Glomerular visceral epithelial cell (primary cell): Measurements from ENCODE around the gene SERPINB5.

Experiments
- DNase-seq: peaks from one replicate; pipeline ENCODE4 v3.0.0-alpha.2; 2016; ENCODE audit errors: extremely low spot score

The SERPINB5 gene

DNA sequence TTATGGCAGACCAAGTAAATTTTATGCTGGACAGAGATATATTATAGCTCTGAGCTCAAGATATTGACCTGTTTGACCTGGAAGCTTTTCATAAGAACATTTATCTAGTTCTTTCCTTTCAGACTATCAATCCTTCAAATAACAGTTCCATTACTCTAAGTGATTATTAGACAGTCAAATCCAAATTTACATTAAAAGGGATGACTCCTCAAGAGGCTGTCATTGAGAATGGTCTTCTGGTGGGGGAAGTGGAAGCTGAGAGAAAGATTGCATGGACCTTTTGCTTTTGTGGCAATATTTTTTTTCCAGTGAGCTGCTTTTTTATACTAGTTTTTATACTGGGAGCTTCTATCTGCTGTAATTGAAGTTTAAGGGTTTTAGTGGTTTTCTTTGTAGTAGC, 50.5 kb downstream of the SERPINB5 start:
- DNase-seq, result no peak

DNA sequence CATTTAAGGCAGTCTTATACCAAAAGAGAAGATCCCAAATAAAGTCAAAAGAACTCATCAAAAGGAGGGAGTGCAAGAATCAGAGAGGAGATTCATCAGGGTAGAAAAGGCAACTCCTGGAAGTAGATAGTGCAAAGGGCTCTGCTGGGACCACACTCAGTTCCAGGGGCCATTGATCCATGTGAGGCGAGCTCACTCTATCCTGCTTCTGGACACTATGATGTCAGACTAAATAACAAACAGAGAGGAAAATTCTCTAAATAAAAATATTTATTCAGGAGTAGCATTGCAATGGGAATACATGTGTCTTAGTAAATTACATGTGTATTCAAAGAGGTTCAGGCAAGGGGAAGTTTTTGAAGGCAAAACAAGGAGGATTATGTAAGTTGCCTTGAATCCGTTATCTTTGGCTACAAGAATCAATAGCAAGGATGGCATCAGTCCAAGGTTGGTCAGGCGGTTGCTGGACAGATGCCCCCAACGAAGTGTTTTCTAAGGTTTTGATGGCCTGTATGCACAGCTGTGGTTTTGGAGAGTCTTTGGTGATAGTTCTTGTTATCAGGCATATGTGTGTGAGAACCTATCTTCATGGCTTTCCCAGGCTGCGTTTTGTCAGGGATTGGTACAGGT, 52.2 kb downstream of the SERPINB5 start:
- DNase-seq, result no peak

DNA sequence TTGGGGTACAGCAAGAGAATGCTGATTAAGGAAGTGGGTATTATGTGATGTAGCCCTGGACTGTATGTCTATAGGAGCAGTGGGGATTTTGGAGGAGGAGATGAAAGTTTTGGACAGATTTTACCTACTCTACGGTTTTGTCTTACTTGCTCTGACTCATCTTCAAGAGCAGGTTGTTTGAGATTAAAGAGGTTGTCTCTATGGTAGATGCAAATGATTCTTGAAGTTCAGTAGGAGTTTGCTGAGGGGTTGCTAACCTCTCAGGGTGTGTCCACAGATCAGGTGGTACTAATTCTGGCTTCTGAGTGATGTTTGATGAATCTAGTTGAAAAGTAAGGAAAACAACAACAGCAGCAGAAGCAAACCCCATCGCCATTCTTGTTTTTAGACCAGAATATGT, 55.7 kb downstream of the SERPINB5 start:
- DNase-seq, result no peak

DNA sequence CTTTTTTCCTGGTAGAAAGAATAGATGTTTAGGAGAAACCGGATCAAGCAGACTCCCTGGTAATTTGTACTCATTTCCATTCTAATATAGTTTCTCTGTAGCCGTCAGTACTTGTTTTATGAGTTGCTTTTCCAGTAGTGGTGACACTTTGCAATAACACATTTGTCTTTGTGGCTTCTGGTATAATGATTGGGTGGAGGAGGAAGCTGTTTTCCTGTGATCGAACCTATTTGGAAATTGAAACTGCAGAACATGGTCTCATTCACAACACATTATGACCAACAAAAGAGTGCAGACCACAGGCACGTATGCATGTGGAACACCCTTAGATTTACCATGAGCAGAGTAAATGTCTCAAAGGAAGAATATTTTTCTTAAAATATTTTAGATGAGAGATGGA, 57.9 kb downstream of the SERPINB5 start:
- no peak for DNase-seq

DNA sequence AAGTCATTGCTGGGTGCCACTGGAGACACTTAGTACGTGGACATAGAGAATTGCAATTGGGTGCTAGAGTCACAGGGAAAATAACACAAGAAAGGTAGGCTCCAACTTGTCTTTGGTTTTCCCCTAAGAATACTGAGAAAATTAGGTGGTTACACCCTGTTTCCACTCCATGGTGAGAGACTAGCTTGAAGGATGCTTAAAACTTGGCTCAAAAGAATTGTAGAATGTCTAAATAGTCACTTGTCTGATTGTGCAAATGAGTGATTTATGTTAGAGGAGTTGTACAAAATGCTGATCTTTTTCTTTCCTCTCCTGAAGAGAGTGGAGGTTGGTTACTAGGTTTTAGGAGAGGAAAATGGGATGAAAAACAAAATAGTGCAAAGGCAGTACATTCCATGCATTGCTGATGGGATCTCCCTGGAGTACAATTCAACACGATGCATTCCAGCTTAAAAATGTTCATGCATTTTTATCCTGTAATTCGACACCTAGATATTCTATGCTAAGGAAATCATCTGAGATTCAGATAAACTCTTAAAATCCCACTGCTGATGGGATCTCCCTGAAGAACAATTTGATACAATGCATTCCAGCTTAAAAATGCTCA, 63.2 kb downstream of the SERPINB5 start:
- no peak for DNase-seq

DNA sequence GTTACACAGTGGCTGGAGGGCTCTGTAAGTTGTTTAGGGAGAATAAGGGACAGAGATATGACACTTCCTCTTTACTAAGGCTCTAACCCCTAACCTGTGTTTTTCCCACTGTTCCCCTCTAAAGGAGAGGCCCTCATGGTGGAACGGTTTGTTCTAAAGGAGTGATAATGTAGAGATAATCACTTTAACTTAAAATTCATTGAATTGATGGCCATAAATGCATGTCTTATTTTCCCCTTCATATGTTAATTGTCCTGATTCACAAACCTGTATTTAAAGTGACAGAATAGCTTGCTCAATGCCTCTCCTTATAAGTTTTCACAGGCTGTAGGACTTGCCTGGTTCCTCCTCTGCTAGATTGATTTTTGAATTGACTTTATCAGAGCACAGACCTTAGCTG, 65.3 kb downstream of the SERPINB5 start, which contains the start of gene SERPINB12:
SERPINB12 (plus strand) TSS at position 301 of the 400 bp plus-strand sequence. CDS start 13,791 bp downstream, outside the sequence.
- no peak for DNase-seq

DNA sequence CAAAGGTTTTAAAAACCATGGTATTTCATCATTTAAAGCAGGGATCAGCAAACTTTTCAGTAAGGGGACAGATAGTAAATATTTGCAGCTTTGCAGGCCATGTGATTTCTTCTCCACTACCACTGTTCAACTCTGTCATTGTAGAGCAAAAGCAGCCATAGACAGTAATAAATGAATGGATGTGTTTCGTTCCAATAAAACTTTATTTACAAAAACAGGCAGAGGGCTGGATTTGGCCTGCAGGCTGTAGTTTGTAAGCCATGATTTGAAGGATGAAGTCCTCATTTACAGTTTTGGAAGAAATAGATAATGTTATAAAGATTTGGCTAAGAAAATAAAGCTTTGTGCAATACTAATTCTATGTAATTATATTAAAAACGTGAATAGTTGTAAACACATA, 67.3 kb downstream of the SERPINB5 start:
- DNase-seq, result no peak

DNA sequence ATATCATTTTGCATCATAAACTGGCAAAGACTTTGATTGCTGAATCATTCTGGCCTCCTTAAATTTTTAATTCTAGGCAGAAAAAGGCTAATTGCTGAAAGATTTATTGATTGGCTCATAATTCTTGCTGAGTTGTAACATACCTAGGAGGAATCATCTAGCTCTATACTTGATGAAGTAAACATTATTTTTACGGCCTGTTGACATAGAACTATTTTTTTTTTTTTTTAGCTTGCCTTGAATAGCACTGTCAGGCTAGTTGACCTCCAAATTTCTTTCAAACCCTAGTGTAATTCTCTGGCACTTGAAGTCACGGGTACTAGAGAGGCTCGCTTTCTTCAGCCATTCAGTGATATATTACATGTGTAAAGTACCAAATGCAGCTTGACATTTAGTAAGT, 68.2 kb downstream of the SERPINB5 start:
- no peak for DNase-seq

DNA sequence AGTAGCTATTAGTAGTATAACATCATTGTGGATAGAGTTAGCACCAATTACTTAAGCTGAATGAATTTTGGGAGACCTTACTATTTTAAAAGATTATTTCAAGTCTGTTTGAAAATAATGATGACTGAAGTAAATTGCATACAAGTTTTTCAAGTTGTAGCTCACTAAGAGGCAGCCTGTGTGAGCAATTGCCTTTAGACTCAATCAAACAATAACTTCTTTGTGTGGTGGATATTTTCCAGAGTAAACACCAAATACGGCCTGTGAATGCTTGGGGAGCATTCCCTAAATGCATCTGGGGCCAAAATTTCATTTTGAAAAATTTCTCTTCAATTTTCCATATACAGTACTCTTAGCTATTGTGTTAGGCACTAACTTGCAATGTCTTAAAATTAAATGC, 73.3 kb downstream of the SERPINB5 start:
- no peak for DNase-seq

DNA sequence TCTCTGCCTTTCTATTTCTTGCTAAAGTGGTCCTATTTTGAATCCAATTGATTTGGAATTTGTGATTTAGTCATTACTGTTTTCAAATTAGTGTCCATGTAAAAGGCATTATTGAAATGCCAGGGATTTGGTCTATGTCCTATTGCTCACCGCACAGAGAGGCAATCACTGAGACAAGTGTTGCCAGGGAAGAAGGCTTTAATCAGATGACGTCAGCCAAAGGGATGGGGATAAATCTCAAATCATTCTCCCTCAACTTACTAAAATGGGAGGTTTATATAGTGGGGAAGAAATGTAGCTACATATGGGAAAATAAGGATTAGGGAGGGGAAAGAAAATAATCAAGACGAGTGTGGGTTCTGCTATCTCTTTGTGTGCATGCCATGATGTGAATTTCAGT, 75.0 kb downstream of the SERPINB5 start:
- no peak for DNase-seq

DNA sequence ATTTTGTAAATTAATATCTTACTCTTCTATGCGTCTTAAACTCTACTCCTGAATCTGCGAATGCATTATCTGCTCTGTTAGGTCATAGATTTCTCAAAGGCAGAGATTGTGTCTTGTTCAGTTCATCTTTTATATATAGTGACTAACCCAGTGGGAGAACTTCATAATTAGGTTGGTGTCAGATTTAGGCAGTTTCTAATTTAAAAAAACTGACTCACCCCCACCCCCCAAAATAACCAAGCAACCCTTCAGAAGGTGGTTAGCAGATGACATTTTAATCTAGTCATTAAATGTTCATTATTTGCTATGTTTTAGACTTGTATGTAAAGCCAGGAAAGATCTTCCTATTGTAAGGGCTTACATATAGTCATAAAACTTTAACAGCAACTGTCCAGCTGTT, 75.8 kb downstream of the SERPINB5 start:
- DNase-seq, result no peak

DNA sequence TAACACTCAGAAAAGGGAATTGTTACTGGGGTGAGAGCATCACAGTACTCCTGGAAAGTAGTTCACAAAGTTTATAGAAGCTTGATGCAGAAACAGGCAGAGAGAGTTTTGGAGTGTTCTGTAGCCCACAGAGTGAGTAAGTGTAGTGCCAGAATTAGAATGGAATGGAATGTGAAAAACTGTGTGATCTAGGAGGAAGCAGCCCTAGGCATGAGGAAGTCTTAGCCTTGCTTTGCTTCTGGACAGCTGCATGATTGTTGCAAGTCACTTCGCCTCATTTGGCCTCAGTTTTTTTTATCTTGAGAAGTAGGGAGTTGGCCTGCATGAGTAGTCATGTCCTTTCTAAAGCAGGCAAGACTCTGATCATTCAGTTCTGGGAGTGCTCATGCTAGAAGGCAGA, 76.3 kb downstream of the SERPINB5 start:
- DNase-seq, result no peak
